Endothelial cell of umbilical vein (primary cell): Measurements from ENCODE around the gene RIPK4. TPM values are rescaled to one million over a fixed set of nuclear protein-coding genes. Genes with fewer than 3 reads are reported as not detected.

Experiments
- BruUV-seq: library from RNA; stranded (reverse); fragments of 400-500 nt; replicated peaks from 2 replicates; lab custom pipeline; 2021; lab: Mats Ljungman, UMichigan
- CTCF ChIA-PET: fragments of 300-600, 350-600 bp; sonication (Branson Sonifier 250); formaldehyde crosslinking; loops from one replicate; lab custom pipeline; 2021; ENCODE audit warnings: antibody characterized with exemption, inconsistent platforms; lab: Charles Lee
- POLR2A ChIA-PET: fragments of 300-600, 350-600 bp; sonication (Branson Sonifier 250); formaldehyde crosslinking; loops from one replicate; lab custom pipeline; 2021; ENCODE audit warnings: antibody characterized with exemption, inconsistent platforms; lab: Charles Lee
- DNase-seq: peaks from one replicate; pipeline ENCODE4 v3.0.0-alpha.2; 2011; ENCODE audit warnings: low read depth, low spot score
- FAIRE-seq: peaks from 2 replicates; lab custom pipeline; 2011; peaks lifted over from hg19 to GRCh38; lab: Jason Lieb, UNC
- H2AFZ ChIP-seq: 2 replicates; pipeline ENCODE4 v1.6.0; 2012; ENCODE audit warnings: low read depth, low read length, control low read depth, inconsistent platforms
- H3K27ac ChIP-seq: 2 replicates; pipeline ENCODE4 v1.5.1; 2011; ENCODE audit warnings: low read depth, mild to moderate bottlenecking, control low read depth, low read length, moderate library complexity; ENCODE audit not compliant: insufficient read depth
- H3K27me3 ChIP-seq, 2 experiments: 2 replicates each; pipeline versions ENCODE4 v1.6.0 to v1.6.1; 2011; ENCODE audit warnings: low read length in 2 of 2, mixed read lengths in 1 of 2; ENCODE audit not compliant: control insufficient read depth in 2 of 2, insufficient read depth in 2 of 2
- H3K36me3 ChIP-seq, 2 experiments: 2 replicates in 1 of 2; 3 replicates in 1 of 2; pipeline ENCODE4 v1.5.1; 2011; ENCODE audit warnings: low read length in 2 of 2, mild to moderate bottlenecking in 1 of 2, moderate library complexity in 1 of 2; ENCODE audit not compliant: control insufficient read depth in 2 of 2, insufficient read depth in 2 of 2; ENCODE audit errors: extremely low read depth in 1 of 2
- H3K4me1 ChIP-seq: 3 replicates; pipeline ENCODE4 v1.5.1; 2011; ENCODE audit warnings: mild to moderate bottlenecking, low read length; ENCODE audit not compliant: control insufficient read depth, insufficient read depth; ENCODE audit errors: extremely low read depth
- H3K4me2 ChIP-seq: 2 replicates; pipeline ENCODE4 v1.6.1; 2011; ENCODE audit warnings: low read length, control low read depth, mixed read lengths; ENCODE audit not compliant: insufficient read depth
- H3K4me3 ChIP-seq, 3 experiments: fragments of 200-600 bp in 1 of 3; sonication (generic), shearing (Covaris generic) in 1 of 3; replicated peaks in 1 of 3; 2 replicates each; pipeline ENCODE4 v1.5.1; 2011 to 2016; ENCODE audit warnings: control low read depth in 3 of 3, low read length in 3 of 3, mild to moderate bottlenecking in 2 of 3, inconsistent platforms in 1 of 3, low read depth in 1 of 3, moderate library complexity in 1 of 3; ENCODE audit not compliant: insufficient read depth in 1 of 3
- H3K79me2 ChIP-seq: 2 replicates; pipeline ENCODE4 v1.6.0; 2012; ENCODE audit warnings: low read length, inconsistent platforms; ENCODE audit not compliant: control insufficient read depth, insufficient read depth
- H3K9ac ChIP-seq: replicated peaks from 2 replicates; pipeline ENCODE3; 2011; ENCODE audit warnings: low read length, control low read depth; ENCODE audit not compliant: insufficient read depth; ENCODE audit errors: extremely low read depth
- H3K9me1 ChIP-seq: replicated peaks from 3 replicates; pipeline ENCODE4 v1.6.0; 2011; ENCODE audit warnings: mild to moderate bottlenecking, low read length; ENCODE audit not compliant: control insufficient read depth, insufficient read depth; ENCODE audit errors: extremely low read depth
- H3K9me3 ChIP-seq: replicated peaks from 2 replicates; pipeline ENCODE4 v1.5.1; 2012; ENCODE audit warnings: low read length, inconsistent platforms; ENCODE audit not compliant: control insufficient read depth, insufficient read depth
- H4K20me1 ChIP-seq: replicated peaks from 2 replicates; pipeline ENCODE3; 2011; ENCODE audit warnings: mild to moderate bottlenecking, low read length; ENCODE audit not compliant: control insufficient read depth, insufficient read depth; ENCODE audit errors: extremely low read depth
- EZH2 ChIP-seq: IDR thresholded peaks from 2 replicates; pipeline ENCODE4 v1.6.1; 2012; ENCODE audit warnings: borderline replicate concordance, low read depth, mild to moderate bottlenecking, moderate library complexity, low read length, inconsistent platforms; ENCODE audit not compliant: severe bottlenecking
- FOS ChIP-seq: IDR thresholded peaks from 2 replicates; pipeline ENCODE4 v1.6.1; 2011; ENCODE audit warnings: mild to moderate bottlenecking, low read length, moderate library complexity, borderline replicate concordance; ENCODE audit not compliant: insufficient read depth
- GATA2 ChIP-seq: IDR thresholded peaks from 2 replicates; pipeline ENCODE4 v1.7.0; 2011; ENCODE audit warnings: low read depth, mild to moderate bottlenecking, moderate library complexity, mixed read lengths, low read length; ENCODE audit not compliant: insufficient read length, insufficient read depth
- JUN ChIP-seq: IDR thresholded peaks from 2 replicates; pipeline ENCODE4 v1.6.1; 2011; ENCODE audit warnings: borderline replicate concordance, low read depth; ENCODE audit not compliant: insufficient read length, insufficient read depth
- MYC ChIP-seq: IDR thresholded peaks from one replicate; pipeline ENCODE4 v1.6.1; 2011; ENCODE audit warnings: mild to moderate bottlenecking, low read depth, low read length
- POLR2A ChIP-seq: IDR thresholded peaks from 2 replicates; pipeline ENCODE4 v1.6.1; 2012; ENCODE audit warnings: low read depth, mild to moderate bottlenecking, control low read depth, low read length
- POLR2AphosphoS5 ChIP-seq: IDR thresholded peaks from 2 replicates; pipeline ENCODE4 v1.6.1; 2012; ENCODE audit warnings: low read depth, mild to moderate bottlenecking, control low read depth, low read length, moderate library complexity; ENCODE audit not compliant: insufficient read depth
- dilution Hi-C: fragments of 300-500 bp; cut with MboI; formaldehyde crosslinking; loops from one replicate; pipeline ENCODE4 v1.15.0; 2019; ENCODE audit warnings: low sequenced_read_pairs; ENCODE audit not compliant: extremely low pct_ligation_motif_present
- intact Hi-C: fragments of 100-400 bp; cut with micrococcal nuclease; formaldehyde crosslinking; loops from one replicate; pipeline ENCODE4 v1.10.0; 2022
- polyA plus RNA-seq, 4 experiments: library from polyadenylated mRNA; depleted of rRNA in 3 of 4; stranded (reverse) in 3 of 4; unstranded in 1 of 4; fragments of >200 nt; gene quantifications; 2 replicates each; pipeline versions ENCODE4 v1.2.1 to v1.2.3, GENCODE V29; 2011 to 2012; ENCODE audit warnings: missing spikeins in 1 of 4
- total RNA-seq: library from RNA; stranded (reverse); gene quantifications from 2 replicates; pipeline ENCODE4 v1.2.3, GENCODE V29; 2021
- TF ChIP-seq, protein P1 (sequence below), 2 donors: IDR thresholded peaks; 1 replicate in 1 of 2; 2 replicates in 1 of 2; pipeline ENCODE4 v1.5.1; 2011; ENCODE audit warnings: low read length in 2 of 2, mild to moderate bottlenecking in 2 of 2, moderate library complexity in 2 of 2, control low read depth in 1 of 2, inconsistent platforms in 1 of 2, low read depth in 1 of 2; ENCODE audit not compliant: insufficient read depth in 1 of 2; ENCODE audit errors: extremely low read depth in 1 of 2
- TF ChIP-seq, protein P2 (sequence below): IDR thresholded peaks from 2 replicates; pipeline ENCODE4 v1.6.1; 2011; ENCODE audit not compliant: insufficient read depth, insufficient read length

Gene RIPK4
- total and polyA plus RNA-seq, 2 donors (not counting 3 experiments of a cell fraction or from before 2014, with no cell fraction given) = not detected

DNA sequence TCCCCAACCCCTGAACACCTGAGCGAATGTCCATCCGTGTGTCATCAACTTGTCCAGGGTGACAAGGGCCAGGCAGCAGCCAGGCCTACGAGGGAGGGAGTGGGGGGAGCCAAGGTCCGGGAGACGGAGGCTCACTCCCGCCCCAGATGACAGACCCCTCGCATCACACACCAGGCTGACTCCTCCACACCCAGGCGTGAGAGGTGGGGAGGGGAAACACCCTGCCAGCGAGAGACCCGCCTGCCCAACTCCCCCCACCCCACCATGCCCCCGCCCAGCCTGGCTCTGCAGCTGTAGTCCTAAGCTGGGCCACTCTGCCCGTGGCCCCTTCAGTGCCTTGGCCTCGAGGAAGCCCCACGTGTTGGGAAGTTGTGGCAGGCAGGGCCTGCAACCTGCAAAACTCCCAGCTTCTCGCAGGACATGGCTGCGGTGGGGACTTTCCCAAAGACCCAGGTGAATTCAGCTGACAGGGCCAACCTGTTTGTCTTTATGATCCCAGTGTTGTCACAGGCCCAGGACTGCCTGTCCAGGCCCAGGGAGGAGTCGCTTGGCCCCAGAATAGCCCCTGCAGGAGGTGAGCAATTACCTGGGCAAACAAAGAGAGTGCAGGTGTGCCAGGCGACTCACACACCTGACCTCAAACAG, 62.9 kb downstream of the RIPK4 start:
- H3K4me3 ChIP-seq = no peak overlapping the region
- no TSS peak for BruUV-seq
- ChIA-PET POLR2A (no interaction called here), CTCF (no interaction called here)
- no peak overlapping the region for H3K9ac ChIP-seq
- dilution Hi-C loops = no loop called here
- no peaks in the 10 kb centered on the region for H3K79me2 ChIP-seq
- H3K4me2 ChIP-seq = no peak overlapping the region
- no peaks in the 10 kb centered on the region for H3K9me1 ChIP-seq
- intact Hi-C loops = no loop called here
- H3K9me3 ChIP-seq = no peaks in the 10 kb centered on the region
- no peaks in the 10 kb centered on the region for H4K20me1 ChIP-seq
- H3K4me1 ChIP-seq = no peaks in the 10 kb centered on the region
- no peaks in the 10 kb centered on the region for H3K27me3 ChIP-seq
- no peak for FAIRE-seq
- TF ChIP-seq, protein P1, sequence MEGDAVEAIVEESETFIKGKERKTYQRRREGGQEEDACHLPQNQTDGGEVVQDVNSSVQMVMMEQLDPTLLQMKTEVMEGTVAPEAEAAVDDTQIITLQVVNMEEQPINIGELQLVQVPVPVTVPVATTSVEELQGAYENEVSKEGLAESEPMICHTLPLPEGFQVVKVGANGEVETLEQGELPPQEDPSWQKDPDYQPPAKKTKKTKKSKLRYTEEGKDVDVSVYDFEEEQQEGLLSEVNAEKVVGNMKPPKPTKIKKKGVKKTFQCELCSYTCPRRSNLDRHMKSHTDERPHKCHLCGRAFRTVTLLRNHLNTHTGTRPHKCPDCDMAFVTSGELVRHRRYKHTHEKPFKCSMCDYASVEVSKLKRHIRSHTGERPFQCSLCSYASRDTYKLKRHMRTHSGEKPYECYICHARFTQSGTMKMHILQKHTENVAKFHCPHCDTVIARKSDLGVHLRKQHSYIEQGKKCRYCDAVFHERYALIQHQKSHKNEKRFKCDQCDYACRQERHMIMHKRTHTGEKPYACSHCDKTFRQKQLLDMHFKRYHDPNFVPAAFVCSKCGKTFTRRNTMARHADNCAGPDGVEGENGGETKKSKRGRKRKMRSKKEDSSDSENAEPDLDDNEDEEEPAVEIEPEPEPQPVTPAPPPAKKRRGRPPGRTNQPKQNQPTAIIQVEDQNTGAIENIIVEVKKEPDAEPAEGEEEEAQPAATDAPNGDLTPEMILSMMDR (IDR thresholded peaks at IDR 0.05; ENCODE audit: extremely low read depth in 1 of 2, insufficient read depth in 1 of 2, low read depth in 1 of 2, low read length in 2 of 2) = no peak
- TF ChIP-seq MYC = no peak
- TF ChIP-seq POLR2A = no peak
- no peak for TF ChIP-seq GATA2
- no peak for TF ChIP-seq POLR2AphosphoS5
- TF ChIP-seq JUN = no peak
- TF ChIP-seq EZH2 = no peak
- no peak for TF ChIP-seq FOS
- TF ChIP-seq, protein P2, sequence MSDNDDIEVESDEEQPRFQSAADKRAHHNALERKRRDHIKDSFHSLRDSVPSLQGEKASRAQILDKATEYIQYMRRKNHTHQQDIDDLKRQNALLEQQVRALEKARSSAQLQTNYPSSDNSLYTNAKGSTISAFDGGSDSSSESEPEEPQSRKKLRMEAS = no peak
- DNase-seq = no peak
- H3K27ac ChIP-seq = no peak overlapping the region
- no peaks in the 10 kb centered on the region for H3K36me3 ChIP-seq
- no peak overlapping the region for H2AFZ ChIP-seq
